Measurements from ENCODE around the gene GSTM4. TPM values are rescaled to one million over a fixed set of nuclear protein-coding genes. Genes with fewer than 3 reads are reported as not detected.

The GSTM4 gene
- total and polyA plus RNA-seq, 2 of the 8 experiments (the other 6 are each of a cell fraction or from before 2014, with no cell fraction given), result 11.3 to 31.4 TPM

DNA sequence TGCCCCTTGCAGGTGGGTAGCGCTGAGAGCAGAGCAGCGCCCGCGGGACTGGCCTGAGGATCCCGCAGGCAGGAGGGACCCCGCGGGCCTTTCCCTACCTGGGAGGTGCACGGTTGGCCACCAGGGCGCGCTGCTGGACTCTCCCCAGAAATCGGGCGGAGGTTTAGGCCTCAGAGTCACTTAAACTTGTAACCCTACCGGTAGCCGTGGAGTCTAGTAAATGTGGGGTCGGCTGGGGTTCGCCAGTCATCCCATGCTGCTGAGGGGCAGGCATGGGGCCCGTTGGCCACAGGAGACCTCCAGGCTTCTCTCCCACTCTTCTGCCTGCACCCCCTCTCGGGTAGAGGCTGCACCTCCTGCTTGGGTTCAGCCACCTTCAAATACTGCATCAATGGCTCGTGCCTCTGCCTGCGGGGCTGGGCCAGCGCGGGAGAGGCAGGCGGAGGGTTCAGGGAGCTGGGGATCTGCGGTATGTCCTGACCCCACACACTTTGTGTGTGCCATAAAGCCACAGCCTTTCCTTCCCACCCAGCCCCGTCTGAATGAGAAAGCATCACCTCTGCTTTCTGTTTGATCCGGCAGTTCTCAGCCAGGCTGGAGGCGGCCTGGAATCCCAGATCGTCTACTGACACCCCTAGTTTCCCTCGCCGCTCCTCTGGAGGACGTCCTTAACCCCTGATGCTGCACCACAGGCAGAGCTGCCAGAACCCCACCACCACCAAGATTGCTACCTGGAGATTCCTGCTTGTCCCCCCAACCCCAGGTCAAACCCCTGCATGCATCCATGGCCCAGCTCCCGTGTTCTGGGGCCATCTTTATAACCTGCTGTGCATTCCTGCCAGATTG, 12.3 kb upstream of the GSTM4 start:
- Histone ChIP-seq H3K23ac (ENCODE audit: insufficient read length) (no peak overlapping the region), H3K27ac (ENCODE audit: low read depth, low read length) (no peak overlapping the region), H2AFZ (ENCODE audit: low read length) (peak overlapping the region; percentile 60; the same call in 1 of the 2 replicates), H2BK5ac (ENCODE audit: low read depth, low read length) (0 out of 2 replicates have a peak overlapping the region, but pooled peaks have one; percentile 18), H4K91ac (replicated peaks; ENCODE audit: insufficient read length, low read length) (no peak overlapping the region), H3K4me1 (replicated peaks in 1 of 4; ENCODE audit: control insufficient read depth in 3 of 4, insufficient read depth in 4 of 4, low read length in 3 of 4) (no peaks in the 10 kb centered on the region; a peak in 1 of 7 replicates), H3K18ac (ENCODE audit: extremely low read depth, low read length) (no peak overlapping the region; the same call in 1 of the 2 replicates), H3K14ac (ENCODE audit: insufficient read length) (no peak overlapping the region), H4K20me1 (replicated peaks in 1 of 2; ENCODE audit: control insufficient read depth in 1 of 2, insufficient read depth in 2 of 2, low read length in 2 of 2) (no peaks in the 10 kb centered on the region), H3K27me3 (replicated peaks in 1 of 4; ENCODE audit: control insufficient read depth in 3 of 4, extremely low read depth in 1 of 4, insufficient read depth in 3 of 4, low read length in 3 of 4) (no peaks in the 10 kb centered on the region; a peak in 2 of 7 replicates), H3K9me3 (ENCODE audit: insufficient read depth in 2 of 2, low read depth in 1 of 2, low read length in 1 of 2) (no peaks in the 10 kb centered on the region), H3K23me2 (ENCODE audit: low read depth, low read length) (no peaks in the 10 kb centered on the region), H2BK20ac (ENCODE audit: low read length) (no peak overlapping the region), H3K4me3 (ENCODE audit: extremely low read depth in 1 of 4, insufficient read depth in 2 of 4, low read depth in 3 of 4, low read length in 4 of 4) (no peak overlapping the region), H4K8ac (ENCODE audit: extremely low read depth, insufficient read depth, low read length) (peak overlapping the region; percentile 22), H3K9ac (replicated peaks in 1 of 4; ENCODE audit: extremely low read depth in 1 of 4, low read depth in 3 of 4, low read length in 3 of 4) (no peak overlapping the region), H3K4me2 (ENCODE audit: insufficient read depth in 1 of 2, low read depth in 2 of 2, low read length in 2 of 2) (peak overlapping the region in 1 of 2 experiments; percentile 44; a peak in 1 of 4 replicates), H2BK120ac (replicated peaks; ENCODE audit: low read depth, low read length) (no peak overlapping the region), H4K5ac (ENCODE audit: insufficient read length, low read depth, low read length) (no peak overlapping the region), H2BK15ac (ENCODE audit: low read length) (no peak overlapping the region), H3K56ac (replicated peaks; ENCODE audit: insufficient read length, low read depth, low read length) (no peak overlapping the region), H2AK5ac (ENCODE audit: low read depth, low read length) (no peak overlapping the region), H2BK12ac (ENCODE audit: low read depth, low read length) (no peak overlapping the region), H3K79me2 (ENCODE audit: control insufficient read depth in 1 of 2, insufficient read depth in 2 of 2, low read length in 2 of 2) (no peaks in the 10 kb centered on the region), H3K36me3 (ENCODE audit: control insufficient read depth in 2 of 4, insufficient read depth in 4 of 4, low read length in 3 of 4) (no peaks in the 10 kb centered on the region), H3K4ac (replicated peaks; ENCODE audit: insufficient read length, low read depth, low read length) (no peak overlapping the region), H3K79me1 (ENCODE audit: low read depth, low read length) (no peaks in the 10 kb centered on the region)
- FAIRE-seq, result no peak
- POLR2A ChIA-PET (ENCODE audit: partially characterized antibody), result interaction anchor here (0.6 to 1.0 kb wide), 6 partner anchors 8 to 342 kb away, joined by 3 to 6 read pairs (median 4); partner anchors contain the start of genes GSTM1 and GSTM4
- 45% methylated on average over 30 of the region's 32 CpGs; no CpG with 5 or more reads in 1 of the 2 experiments for WGBS, 2 experiments (ENCODE audit: extremely low coverage in 1 of 2, insufficient coverage in 1 of 2, insufficient read length in 1 of 2, insufficient replicate concordance in 2 of 2, low coverage in 1 of 2, low lambda C conversion rate in 2 of 2, missing lambda C conversion rate in 1 of 2)
- DNase-seq (ENCODE audit: low read depth in 1 of 2, low spot score in 2 of 2), result peak; percentile 74 to 99
- CTCF ChIA-PET (ENCODE audit: partially characterized antibody), result interaction anchor here (0.6 to 10.7 kb wide), 31 partner anchors 10 to 364 kb away, joined by 3 to 293 read pairs (median 3); partner anchors contain the start of genes AHCYL1, EPS8L3, GSTM1 and GSTM4
- TF ChIP-seq GTF2F1 (IDR thresholded peaks at IDR 0.05; ENCODE audit: borderline replicate concordance, low read depth, low read length) (no peak), SP4 (IDR thresholded peaks at IDR 0.05; ENCODE audit: low read length) (no peak), TAF1 (IDR thresholded peaks at IDR 0.05; ENCODE audit: low read depth, low read length) (0 out of 2 replicates have a peak, but pooled peaks have one; percentile 29), POU5F1 (IDR thresholded peaks at IDR 0.05; ENCODE audit: low read depth, low read length) (no peak), RNF2 (IDR thresholded peaks at IDR 0.05; ENCODE audit: borderline replicate concordance, low read depth, low read length, missing control alignments, poor library complexity, severe bottlenecking) (no peak), MAFK (IDR thresholded peaks at IDR 0.05; ENCODE audit: low read depth, low read length) (no peak), EP300 (IDR thresholded peaks at IDR 0.05; ENCODE audit: borderline replicate concordance in 1 of 2, low read depth in 2 of 2, low read length in 2 of 2) (0 out of 3 replicates have a peak, but pooled peaks of 1 of the 2 experiments have one; percentile 12)
- TF ChIP-seq, protein P1, sequence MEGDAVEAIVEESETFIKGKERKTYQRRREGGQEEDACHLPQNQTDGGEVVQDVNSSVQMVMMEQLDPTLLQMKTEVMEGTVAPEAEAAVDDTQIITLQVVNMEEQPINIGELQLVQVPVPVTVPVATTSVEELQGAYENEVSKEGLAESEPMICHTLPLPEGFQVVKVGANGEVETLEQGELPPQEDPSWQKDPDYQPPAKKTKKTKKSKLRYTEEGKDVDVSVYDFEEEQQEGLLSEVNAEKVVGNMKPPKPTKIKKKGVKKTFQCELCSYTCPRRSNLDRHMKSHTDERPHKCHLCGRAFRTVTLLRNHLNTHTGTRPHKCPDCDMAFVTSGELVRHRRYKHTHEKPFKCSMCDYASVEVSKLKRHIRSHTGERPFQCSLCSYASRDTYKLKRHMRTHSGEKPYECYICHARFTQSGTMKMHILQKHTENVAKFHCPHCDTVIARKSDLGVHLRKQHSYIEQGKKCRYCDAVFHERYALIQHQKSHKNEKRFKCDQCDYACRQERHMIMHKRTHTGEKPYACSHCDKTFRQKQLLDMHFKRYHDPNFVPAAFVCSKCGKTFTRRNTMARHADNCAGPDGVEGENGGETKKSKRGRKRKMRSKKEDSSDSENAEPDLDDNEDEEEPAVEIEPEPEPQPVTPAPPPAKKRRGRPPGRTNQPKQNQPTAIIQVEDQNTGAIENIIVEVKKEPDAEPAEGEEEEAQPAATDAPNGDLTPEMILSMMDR (IDR thresholded peaks at IDR 0.05; ENCODE audit: control extremely low read depth in 1 of 3, insufficient read depth in 1 of 3, low read depth in 1 of 3, low read length in 3 of 3), result peak; percentile 83 to 98 (median 92)
